BE2C (cell line): Measurements from ENCODE around the gene ROMO1.
"Not testable (repeated sequence)": the region's sequence is repeated elsewhere in the genome, so short reads cannot be mapped to it uniquely, and the experiment has no call there.

Experiments
- DNase-seq: peaks from one replicate; pipeline ENCODE4 v3.0.0-alpha.2; 2020
- H3K27me3 ChIP-seq: fragments of 250-450 bp; sonication (Bioruptor Pico); 2 replicates; pipeline ENCODE4 v1.5.1; 2020; ENCODE audit warnings: mild to moderate bottlenecking
- H3K36me3 ChIP-seq: fragments of 250-450 bp; sonication (Bioruptor Pico); 2 replicates; pipeline ENCODE4 v1.5.1; 2020; ENCODE audit warnings: mild to moderate bottlenecking
- H3K4me1 ChIP-seq: fragments of 250-450 bp; sonication (Bioruptor Pico); 2 replicates; pipeline ENCODE4 v1.5.1; 2020
- H3K4me3 ChIP-seq: 2 replicates; pipeline ENCODE4 v1.5.1; 2011; ENCODE audit warnings: low read depth, low read length
- H3K9me3 ChIP-seq: fragments of 250-450 bp; sonication (Bioruptor Pico); 2 replicates; pipeline ENCODE4 v1.5.1; 2020
- CTCF ChIP-seq: IDR thresholded peaks from 2 replicates; pipeline ENCODE4 v1.5.1; 2012; ENCODE audit warnings: mild to moderate bottlenecking, low read depth, low read length

ROMO1 gene

GRCh38 chr20:35708502-35708901 lies 9.3 kb downstream of the ROMO1 start:
- Histone ChIP-seq H3K27me3 (no peaks in the 10 kb centered on the region), H3K4me1 (no peaks in the 10 kb centered on the region), H3K9me3 (no peaks in the 10 kb centered on the region), H3K36me3 (peaks cover 94% of the 10 kb centered on the region), H3K4me3 (no peak overlapping the region)
- DNase-seq, result no peak
- TF ChIP-seq CTCF, result no peak

- Histone ChIP-seq H3K27me3 (no peaks in the 10 kb centered on the region), H3K4me1 (no peaks in the 10 kb centered on the region), H3K36me3 (peaks cover 94% of the 10 kb centered on the region), H3K4me3 (no peak overlapping the region), H3K9me3 (no peaks in the 10 kb centered on the region)
- DNase-seq, result no peak
- no peak for TF ChIP-seq CTCF
These were observed 10.1 kb downstream of the ROMO1 start for GRCh38 chr20:35709259-35709658.

- H3K4me3 ChIP-seq, result no peak overlapping the region
- no peaks in the 10 kb centered on the region for H3K4me1 ChIP-seq
- H3K27me3 ChIP-seq, result no peaks in the 10 kb centered on the region
- TF ChIP-seq CTCF, result no peak
- no peak for DNase-seq
- peaks cover 94% of the 10 kb centered on the region for H3K36me3 ChIP-seq
- H3K9me3 ChIP-seq, result no peaks in the 10 kb centered on the region
These were observed 10.8 kb downstream of the ROMO1 start for GRCh38 chr20:35710039-35710438.

- Histone ChIP-seq H3K4me1 (no peaks in the 10 kb centered on the region), H3K9me3 (no peaks in the 10 kb centered on the region), H3K27me3 (no peaks in the 10 kb centered on the region), H3K36me3 (peaks cover 94% of the 10 kb centered on the region), H3K4me3 (no peak overlapping the region)
- TF ChIP-seq CTCF, result no peak
- DNase-seq, result no peak
These were observed 11.8 kb downstream of the ROMO1 start for GRCh38 chr20:35710884-35711587.

GRCh38 chr20:35711588-35712209 lies 12.5 kb downstream of the ROMO1 start:
- no peak for DNase-seq
- H3K4me1 ChIP-seq, result no peaks in the 10 kb centered on the region
- H3K4me3 ChIP-seq, result no peak overlapping the region
- no peaks in the 10 kb centered on the region for H3K9me3 ChIP-seq
- H3K27me3 ChIP-seq, result no peaks in the 10 kb centered on the region
- no peak for TF ChIP-seq CTCF
- H3K36me3 ChIP-seq, result peaks cover 94% of the 10 kb centered on the region

- H3K9me3 ChIP-seq, H3K4me1 ChIP-seq, H3K4me3 ChIP-seq, DNase-seq, H3K27me3 ChIP-seq: not testable (repeated sequence)
- peaks cover 97% of the 10 kb centered on the region for H3K36me3 ChIP-seq
These were observed 13.9 kb downstream of the ROMO1 start for GRCh38 chr20:35713120-35713519.
